Measurements from ENCODE around the gene UBA52. TPM values are rescaled to one million over a fixed set of nuclear protein-coding genes. Genes with fewer than 3 reads are reported as not detected.

Gene UBA52
- total RNA-seq, 1 experiment from 2014 or later, result 1,265 TPM

- Histone ChIP-seq H2BK12ac (ENCODE audit: insufficient read length, low read depth, low read length) (no peak overlapping the region), H3K23ac (ENCODE audit: insufficient read length, low read depth, low read length) (no peak overlapping the region), H3K4me2 (ENCODE audit: insufficient read depth, insufficient read length, low read length) (no peak overlapping the region), H3K9me3 (ENCODE audit: control insufficient read depth, low read depth, low read length) (no peaks in the 10 kb centered on the region), H3K9ac (ENCODE audit: extremely low read depth, insufficient read length, low read length) (no peak overlapping the region), H3K56ac (ENCODE audit: insufficient read length, low read depth, low read length) (no peak overlapping the region), H3K79me2 (ENCODE audit: insufficient read depth, low read length) (no peaks in the 10 kb centered on the region), H3K14ac (ENCODE audit: insufficient read depth, low read length) (no peak overlapping the region), H4K20me1 (ENCODE audit: control insufficient read depth, insufficient read depth, insufficient read length) (no peaks in the 10 kb centered on the region), H3K4me1 (ENCODE audit: insufficient read depth, low read length) (peaks cover 4% of the 10 kb centered on the region; the same call in 1 of the 2 replicates), H4K5ac (ENCODE audit: insufficient read length, low read depth, low read length) (no peak overlapping the region), H2AK5ac (ENCODE audit: insufficient read length, low read length) (no peak overlapping the region), H3K23me2 (ENCODE audit: insufficient read length, low read depth, low read length, poor library complexity, severe bottlenecking) (peaks cover 13% of the 10 kb centered on the region), H2AFZ (ENCODE audit: low read length) (no peak overlapping the region), H3K79me1 (ENCODE audit: insufficient read depth, low read depth, low read length, poor library complexity, severe bottlenecking) (no peaks in the 10 kb centered on the region), H3K27ac (ENCODE audit: insufficient read length, low read depth, low read length) (no peak overlapping the region), H3K4ac (ENCODE audit: low read depth, low read length) (no peak overlapping the region), H3K18ac (ENCODE audit: insufficient read length, low read depth, low read length) (no peak overlapping the region), H2BK5ac (ENCODE audit: insufficient read length, low read length) (no peak overlapping the region), H2BK15ac (ENCODE audit: low read depth, low read length) (no peak overlapping the region), H2BK120ac (ENCODE audit: low read depth, low read length, poor library complexity, severe bottlenecking) (no peak overlapping the region), H4K91ac (ENCODE audit: insufficient read length, low read depth, low read length) (no peak overlapping the region), H4K8ac (replicated peaks; ENCODE audit: insufficient read length, low read depth, low read length) (no peak overlapping the region), H2BK20ac (ENCODE audit: low read depth, low read length, poor library complexity, severe bottlenecking) (no peak overlapping the region), H3K27me3 (ENCODE audit: insufficient read depth, low read length) (peaks cover 3% of the 10 kb centered on the region; the same call in 1 of the 2 replicates), H3T11ph (ENCODE audit: low read length) (no peak overlapping the region)
- Mint-ChIP-seq H3K9me3 (no peaks in the 10 kb centered on the region; a peak in 1 of 5 replicates), H3K36me3 (ENCODE audit: insufficient read depth in 1 of 3, low read depth in 3 of 3) (peaks cover 0 to 2% (median 0%) of the 10 kb centered on the region in 3 experiments; a peak in 1 of 7 replicates), H3K4me1 (peaks cover 27 to 35% of the 10 kb centered on the region in 2 experiments), H3K4me3 (no peak overlapping the region; a peak in 2 of 5 replicates), H3K27me3 (ENCODE audit: low read depth) (peaks cover 57% of the 10 kb centered on the region), H3K27ac (no peak overlapping the region)
- no CpG with 5 or more reads among the region's 25 CpGs for WGBS (ENCODE audit: extremely low coverage, insufficient read length, low lambda C conversion rate)
- DNase-seq, result no peak
- TF ChIP-seq CTCF (conservative IDR thresholded peaks at IDR 0.05), result no peak
Measured at GRCh38 chr19:18597809-18598660, 26.4 kb downstream of the UBA52 start.

All from H9 (cell line).